RPMI7951 (cell line): ENCODE data around the gene TIMM50. TPM values are rescaled to one million over a fixed set of nuclear protein-coding genes. Genes with fewer than 3 reads are reported as not detected.
A peak's percentile ranks its signal among the peaks of the same experiment; 100 is the strongest.

Source experiments
- DNase-seq: peaks from one replicate; pipeline ENCODE4 v3.0.0-alpha.2; 2012; ENCODE audit warnings: low read depth
- total RNA-seq: library from RNA; depleted of rRNA; stranded (reverse); fragments of >200 nt; shearing (Covaris generic); gene quantifications from 2 replicates; pipeline ENCODE4 v1.2.3, GENCODE V29; 2014; rRNA removed

Gene TIMM50
- total RNA-seq, 1 experiment from 2014 or later: 88.2 TPM

DNA sequence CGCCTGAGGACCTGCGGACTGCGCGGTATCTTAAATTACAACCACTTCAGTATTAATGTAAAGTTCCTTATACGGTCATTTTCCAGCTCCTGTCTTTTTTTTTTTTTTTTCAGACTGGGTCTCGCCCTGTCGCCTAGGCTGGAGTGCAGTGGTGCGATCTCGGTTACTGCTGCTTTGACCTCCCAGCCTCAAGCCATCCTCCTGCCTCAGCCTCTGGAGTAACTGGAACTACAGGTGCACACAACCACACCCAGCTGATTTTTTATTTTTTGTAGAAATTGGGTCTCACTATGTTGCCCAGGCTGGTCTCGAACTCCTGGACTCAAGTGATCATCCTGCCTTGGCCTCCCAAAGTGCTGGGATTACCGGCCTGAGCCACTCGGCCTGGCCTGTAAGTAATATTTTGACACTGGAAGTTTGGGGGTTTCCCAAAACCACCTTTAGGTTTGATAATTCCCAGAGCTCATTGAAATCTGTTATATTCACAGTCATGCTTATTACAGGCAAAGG lies 52.4 kb downstream of the TIMM50 start:
- DNase-seq: no peak

DNA sequence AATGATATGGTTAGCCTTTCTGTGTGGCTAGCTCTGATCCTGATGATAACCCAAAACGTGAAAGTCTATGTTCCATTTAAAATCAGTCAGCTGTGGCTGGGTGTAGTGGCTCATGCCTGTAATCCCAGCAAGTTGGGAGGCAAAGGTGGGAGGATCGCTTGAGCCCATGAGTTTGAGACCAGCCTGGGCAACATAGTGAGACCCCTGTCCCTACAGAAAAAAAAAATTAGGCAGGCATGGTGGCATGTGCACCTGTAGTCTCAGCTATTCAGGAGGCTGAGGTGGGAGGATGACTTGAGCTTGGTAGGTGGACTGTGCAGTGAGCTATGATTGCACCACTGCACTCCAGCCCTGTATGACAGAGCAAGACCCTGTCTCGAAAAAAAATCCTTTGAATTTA lies 53.2 kb downstream of the TIMM50 start:
- DNase-seq: no peak

DNA sequence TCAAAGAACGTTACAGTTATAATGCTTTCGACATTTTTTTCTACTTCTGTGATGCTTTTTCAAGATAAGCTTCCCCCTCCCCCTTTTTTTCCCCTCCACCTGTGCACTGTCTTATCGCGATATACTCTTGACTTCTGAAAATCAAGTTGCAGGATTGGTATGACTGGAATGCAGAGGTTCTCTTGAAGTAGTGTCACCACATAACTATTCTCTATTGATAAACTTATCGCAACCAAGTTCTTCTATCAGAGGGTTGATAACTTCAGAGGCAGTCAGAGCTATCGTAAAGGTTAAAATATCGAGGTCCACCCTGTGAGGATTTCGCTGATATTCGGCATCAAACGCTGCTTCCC lies 58.5 kb downstream of the TIMM50 start:
- peak; percentile 29 for DNase-seq

DNA sequence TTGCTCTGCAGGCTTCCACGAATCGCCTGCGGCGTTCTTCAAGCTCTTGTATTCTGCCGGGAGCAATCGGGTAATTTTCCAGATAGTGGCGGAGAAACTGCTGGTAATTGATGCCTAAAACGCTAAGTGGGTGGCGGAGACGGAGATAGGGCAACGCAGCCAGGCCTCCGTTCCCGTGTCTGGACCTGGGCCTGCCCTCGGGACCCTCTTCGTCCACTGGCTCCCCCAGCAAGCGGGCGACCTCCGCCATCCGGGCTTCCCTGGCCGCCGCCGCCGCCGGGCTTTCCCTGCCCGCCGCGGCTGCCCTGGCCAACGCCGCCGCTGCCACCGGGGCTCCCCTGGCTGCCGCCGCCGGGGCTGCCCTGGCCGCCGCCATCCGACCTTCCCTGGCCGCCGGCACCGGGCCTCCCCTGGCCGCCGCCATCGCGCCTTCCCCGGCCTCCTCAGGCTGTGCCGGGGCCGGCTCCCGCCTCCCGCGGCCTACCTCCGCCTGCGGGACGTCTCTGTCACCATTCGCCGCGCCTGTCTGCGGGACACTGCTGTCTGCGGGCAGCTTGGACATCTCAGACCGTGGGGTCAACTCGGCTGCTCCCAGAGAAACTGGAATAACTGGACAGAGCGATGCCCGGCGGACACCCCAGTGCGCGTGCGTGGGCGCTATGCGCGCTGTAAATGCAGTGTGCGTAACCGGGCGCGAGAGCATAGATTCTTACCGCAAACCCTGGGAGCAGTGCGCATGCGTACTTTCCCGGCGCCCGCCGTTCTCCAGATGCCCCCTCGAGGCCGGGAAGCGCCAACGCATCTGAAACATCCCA lies 59.1 kb downstream of the TIMM50 start, which contains the start of gene EID2:
Gene EID2 (minus strand): TSS at position 644 of the 815 bp plus-strand sequence. CDS start 82 bp downstream, at position 562.
- peak; percentile 91 for DNase-seq

DNA sequence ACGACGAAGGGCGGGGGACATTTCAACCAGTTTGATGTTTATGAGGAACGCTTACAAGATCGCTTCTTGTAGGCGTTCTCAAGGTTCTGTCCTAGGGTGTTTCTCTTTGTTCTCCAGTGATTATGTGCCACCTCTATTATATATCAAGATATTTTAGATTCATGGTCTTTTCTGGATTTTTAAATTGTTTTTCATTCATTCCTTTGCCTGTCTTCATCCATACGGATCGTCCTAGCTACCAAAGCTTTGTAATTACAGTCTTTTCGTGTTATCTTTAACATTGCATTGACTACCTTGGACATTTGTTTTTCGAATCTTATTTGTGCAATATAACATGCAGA lies 59.7 kb downstream of the TIMM50 start:
- DNase-seq: no peak

Other genes starting within 250 kb of the TIMM50 start
- not detected in 2 replicates for gene IFNL3, start 235.8 kb upstream of the TIMM50 start, total RNA-seq
- not detected in 2 replicates for gene IFNL4, start 232.0 kb upstream of the TIMM50 start, total RNA-seq
- not detected in 2 replicates for gene IFNL2, start 212.4 kb upstream of the TIMM50 start, total RNA-seq
- gene IFNL1, start 184.4 kb upstream of the TIMM50 start, total RNA-seq: not detected in 2 replicates
- under 0.01 and 0.36 TPM in 2 replicates for gene LRFN1, start 160.0 kb upstream of the TIMM50 start, total RNA-seq
- 0.36 and 0.59 TPM in 2 replicates for gene GMFG, start 144.8 kb upstream of the TIMM50 start, total RNA-seq
- 41.5 and 48.8 TPM in 2 replicates for gene SAMD4B, start 138.4 kb upstream of the TIMM50 start, total RNA-seq
- gene PAF1, start 89.7 kb upstream of the TIMM50 start, total RNA-seq: 44.3 and 59.4 TPM in 2 replicates
- 22.2 and 39.5 TPM in 2 replicates for gene MED29, start 89.5 kb upstream of the TIMM50 start, total RNA-seq
- 2.9 and 6.4 TPM in 2 replicates for gene ZFP36, start 74.0 kb upstream of the TIMM50 start, total RNA-seq
- gene PLEKHG2, start 68.2 kb upstream of the TIMM50 start, total RNA-seq: 4.8 and 13.0 TPM in 2 replicates
- gene RPS16, start 44.9 kb upstream of the TIMM50 start, total RNA-seq: 107 and 123 TPM in 2 replicates
- 64.7 and 67.4 TPM in 2 replicates for gene SUPT5H, start 35.3 kb upstream of the TIMM50 start, total RNA-seq
- gene DLL3, start 18.1 kb downstream of the TIMM50 start, total RNA-seq: 0.72 and 1.5 TPM in 2 replicates
- gene SELENOV, start 34.3 kb downstream of the TIMM50 start, total RNA-seq: not detected in 2 replicates
- 5.3 and 8.8 TPM in 2 replicates for gene EID2B, start 52.0 kb downstream of the TIMM50 start, total RNA-seq
- gene EID2, start 59.3 kb downstream of the TIMM50 start, total RNA-seq: 17.1 and 19.0 TPM in 2 replicates
- gene LGALS13, start 121.7 kb downstream of the TIMM50 start, total RNA-seq: not detected in 2 replicates
- gene LGALS16, start 175.1 kb downstream of the TIMM50 start, total RNA-seq: not detected in 2 replicates
- gene LGALS14, start 223.6 kb downstream of the TIMM50 start, total RNA-seq: not detected in 2 replicates